ENCODE measurements around the gene ITPR3. TPM values are rescaled to one million over a fixed set of nuclear protein-coding genes. Genes with fewer than 3 reads are reported as not detected.

The ITPR3 gene
- total and polyA plus RNA-seq, 2 of the 13 experiments (the other 11 are each of a cell fraction or from before 2014, with no cell fraction given), result 3.8 to 21.4 TPM

DNA sequence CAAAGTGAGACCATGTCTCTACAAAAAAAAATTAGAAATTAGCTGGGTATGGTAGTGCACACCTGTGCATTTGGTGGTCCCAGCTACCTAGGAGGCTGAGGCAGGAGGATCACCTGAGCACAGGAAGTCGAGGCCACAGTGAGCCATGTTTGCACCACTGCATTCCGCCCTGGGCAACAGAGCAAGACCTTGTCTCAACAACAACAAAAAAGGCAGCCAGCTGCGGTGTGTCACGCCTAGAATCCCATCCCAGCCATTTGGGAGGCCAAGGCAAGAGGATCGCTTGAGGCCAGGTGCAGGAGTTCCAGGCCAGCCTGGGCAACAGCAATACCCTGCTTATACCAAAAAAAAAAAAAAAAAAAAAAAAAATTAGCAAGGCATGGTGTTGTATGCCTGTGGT, 39.9 kb upstream of the ITPR3 start:
- in situ Hi-C loops (cut with HindIII; ENCODE audit: extremely low pct_ligation_motif_present, low pct_unique_long_range_greater_than_20kb) (loop anchor here (5.0 kb wide), 1 partner anchor 181 kb away; no protein-coding TSS in a partner anchor), intact Hi-C loops (cut with micrococcal nuclease; ENCODE audit: unreplicated experiment) (no loop called here)

GRCh38 chr6:33583591-33584155, 37.4 kb upstream of the ITPR3 start:
- POLR2A ChIA-PET, result interaction anchor here (0.6 to 1.3 kb wide), 2 partner anchors 128 to 265 kb away, joined by 3 to 8 read pairs; partner anchors contain the start of gene UQCC2
- H3K27ac ChIP-seq (ENCODE audit: extremely low read length, insufficient read depth, low read length), result no peak overlapping the region
- intact Hi-C loops (cut with micrococcal nuclease; ENCODE audit: unreplicated experiment) (no loop called here), in situ Hi-C loops (cut with HindIII; ENCODE audit: extremely low pct_ligation_motif_present, low pct_unique_long_range_greater_than_20kb) (loop anchor here (5.0 kb wide), 1 partner anchor 179 kb away; no protein-coding TSS in a partner anchor)
- ATAC-seq, result peak; percentile 14; the same call in 1 of the 3 replicates
- no peak overlapping the region for H3K9ac ChIP-seq (ENCODE audit: insufficient read depth, low read depth, low read length)
- peak; percentile 40 for DNase-seq (ENCODE audit: low spot score)
- FAIRE-seq, result no peak
- no peaks in the 10 kb centered on the region for H3K9me3 ChIP-seq (ENCODE audit: low read length)
- no TSS peak for BruUV-seq (replicated peaks)
- CTCF ChIA-PET (ENCODE audit: low intra/inter-chr PET ratio, low total read pairs), result interaction anchor here (1.1 to 2.0 kb wide), 2 partner anchors 117 to 178 kb away, joined by 5 to 6 read pairs; no protein-coding TSS in a partner anchor
- H3K36me3 ChIP-seq (replicated peaks in 1 of 2; ENCODE audit: control insufficient read depth in 1 of 2, insufficient read depth in 2 of 2, low read length in 2 of 2), result no peaks in the 10 kb centered on the region
- WGBS (ENCODE audit: low lambda C conversion rate), result 18% methylated on average over 7 of the region's 8 CpGs
- H4K20me1 ChIP-seq (ENCODE audit: insufficient read depth, low read length), result no peaks in the 10 kb centered on the region
- no peak overlapping the region; a peak in 1 of 6 replicates for H3K4me3 ChIP-seq (replicated peaks in 1 of 3; ENCODE audit: insufficient read depth in 1 of 3, low read depth in 2 of 3, low read length in 3 of 3)
- H3K27me3 ChIP-seq (ENCODE audit: control insufficient read depth in 1 of 2, insufficient read depth in 2 of 2, low read length in 2 of 2), result 0 out of 5 replicates have a peak, but pooled peaks cover 0 to 3% of the 10 kb centered on the region in 2 experiments
- H3K4me2 ChIP-seq (ENCODE audit: low read depth, low read length), result peak overlapping the region; percentile 37; the same call in 1 of the 2 replicates
- peaks cover 45% of the 10 kb centered on the region for H3K4me1 ChIP-seq (ENCODE audit: insufficient read depth, low read length)
- H3K79me2 ChIP-seq (ENCODE audit: insufficient read depth, low read length), result peaks cover 5% of the 10 kb centered on the region
- H2AFZ ChIP-seq (ENCODE audit: low read length), result no peak overlapping the region
- no peak for TF ChIP-seq ZNF331 (CRISPR knock-in tag; IDR thresholded peaks at IDR 0.05)
- TF ChIP-seq ZNF782 (CRISPR knock-in tag; IDR thresholded peaks at IDR 0.05; ENCODE audit: borderline replicate concordance), result no peak
- TF ChIP-seq XRCC5 (optimal IDR thresholded peaks at IDR 0.05; ENCODE audit: low read length), result peak; percentile 81
- TF ChIP-seq ARNT (IDR thresholded peaks at IDR 0.05), result no peak
- no peak for TF ChIP-seq RELA (CRISPR knock-in tag; IDR thresholded peaks at IDR 0.05)
- TF ChIP-seq NAIF1 (CRISPR knock-in tag; IDR thresholded peaks at IDR 0.05; ENCODE audit: borderline replicate concordance), result no peak
- TF ChIP-seq THAP9 (CRISPR knock-in tag; IDR thresholded peaks at IDR 0.05; ENCODE audit: borderline replicate concordance), result no peak
- TF ChIP-seq ZNF7 (CRISPR knock-in tag; IDR thresholded peaks at IDR 0.05), result no peak
- TF ChIP-seq, protein P1, sequence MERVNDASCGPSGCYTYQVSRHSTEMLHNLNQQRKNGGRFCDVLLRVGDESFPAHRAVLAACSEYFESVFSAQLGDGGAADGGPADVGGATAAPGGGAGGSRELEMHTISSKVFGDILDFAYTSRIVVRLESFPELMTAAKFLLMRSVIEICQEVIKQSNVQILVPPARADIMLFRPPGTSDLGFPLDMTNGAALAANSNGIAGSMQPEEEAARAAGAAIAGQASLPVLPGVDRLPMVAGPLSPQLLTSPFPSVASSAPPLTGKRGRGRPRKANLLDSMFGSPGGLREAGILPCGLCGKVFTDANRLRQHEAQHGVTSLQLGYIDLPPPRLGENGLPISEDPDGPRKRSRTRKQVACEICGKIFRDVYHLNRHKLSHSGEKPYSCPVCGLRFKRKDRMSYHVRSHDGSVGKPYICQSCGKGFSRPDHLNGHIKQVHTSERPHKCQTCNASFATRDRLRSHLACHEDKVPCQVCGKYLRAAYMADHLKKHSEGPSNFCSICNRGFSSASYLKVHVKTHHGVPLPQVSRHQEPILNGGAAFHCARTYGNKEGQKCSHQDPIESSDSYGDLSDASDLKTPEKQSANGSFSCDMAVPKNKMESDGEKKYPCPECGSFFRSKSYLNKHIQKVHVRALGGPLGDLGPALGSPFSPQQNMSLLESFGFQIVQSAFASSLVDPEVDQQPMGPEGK (CRISPR knock-in tag; IDR thresholded peaks at IDR 0.05), result peak; percentile 58

More for the DNA sequence above, 39.9 kb upstream of the ITPR3 start:
- Histone ChIP-seq H3K27ac (ENCODE audit: extremely low read length, insufficient read depth, low read length) (no peak overlapping the region), H4K20me1 (ENCODE audit: insufficient read depth, low read length) (no peaks in the 10 kb centered on the region), H3K27me3 (ENCODE audit: control insufficient read depth in 1 of 2, insufficient read depth in 2 of 2, low read length in 2 of 2) (no peaks in the 10 kb centered on the region), H3K79me2 (ENCODE audit: insufficient read depth, low read length) (peaks cover 9% of the 10 kb centered on the region), H3K9ac (ENCODE audit: insufficient read depth, low read depth, low read length) (no peak overlapping the region), H2AFZ (ENCODE audit: low read length) (no peak overlapping the region), H3K36me3 (replicated peaks in 1 of 2; ENCODE audit: control insufficient read depth in 1 of 2, insufficient read depth in 2 of 2, low read length in 2 of 2) (peaks cover 4 to 10% of the 10 kb centered on the region in 2 experiments; a peak in 3 of 5 replicates), H3K4me3 (replicated peaks in 1 of 3; ENCODE audit: insufficient read depth in 1 of 3, low read depth in 2 of 3, low read length in 3 of 3) (no peak overlapping the region), H3K4me2 (ENCODE audit: low read depth, low read length) (no peak overlapping the region), H3K4me1 (ENCODE audit: insufficient read depth, low read length) (peaks cover 45% of the 10 kb centered on the region), H3K9me3 (ENCODE audit: low read length) (no peaks in the 10 kb centered on the region)
- 96% methylated on average over 4 of the region's 5 CpGs for WGBS (ENCODE audit: low lambda C conversion rate)
- POLR2A ChIA-PET, result interaction anchor here (1.6 kb wide), 1 partner anchor 181 kb away, joined by 3 read pairs; no protein-coding TSS in a partner anchor
- no TSS peak for BruUV-seq (replicated peaks)
- ATAC-seq (no peak), FAIRE-seq (no peak), DNase-seq (ENCODE audit: low spot score) (no peak)
- TF ChIP-seq KLF11 (CRISPR knock-in tag; IDR thresholded peaks at IDR 0.05), result no peak
- no peak for TF ChIP-seq BRD4 (CRISPR knock-in tag; IDR thresholded peaks at IDR 0.05)
- no peak for TF ChIP-seq ZNF619 (CRISPR knock-in tag; IDR thresholded peaks at IDR 0.05)
- no peak for TF ChIP-seq U2AF2 (IDR thresholded peaks at IDR 0.05; ENCODE audit: low read depth, low read length)
- no peak for TF ChIP-seq NR2F2 (IDR thresholded peaks at IDR 0.05; ENCODE audit: borderline replicate concordance, low read depth)
- no peak for TF ChIP-seq RARA (CRISPR knock-in tag; IDR thresholded peaks at IDR 0.05)
- no peak for TF ChIP-seq ARID2 (CRISPR knock-in tag; IDR thresholded peaks at IDR 0.05; ENCODE audit: borderline replicate concordance)
- no peak for TF ChIP-seq AGO2 (optimal IDR thresholded peaks at IDR 0.05; ENCODE audit: low read depth, low read length)
- TF ChIP-seq, protein P2, sequence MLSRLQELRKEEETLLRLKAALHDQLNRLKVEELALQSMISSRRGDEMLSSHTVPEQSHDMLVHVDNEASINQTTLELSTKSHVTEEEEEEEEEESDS (CRISPR knock-in tag; IDR thresholded peaks at IDR 0.05; ENCODE audit: borderline replicate concordance), result no peak
- TF ChIP-seq ZNF562 (CRISPR knock-in tag; IDR thresholded peaks at IDR 0.05; ENCODE audit: borderline replicate concordance), result no peak
- TF ChIP-seq HIVEP1 (CRISPR knock-in tag; IDR thresholded peaks at IDR 0.05), result no peak
- CTCF ChIA-PET (ENCODE audit: low intra/inter-chr PET ratio, low total read pairs), result no interaction called here

Data from HepG2 (cell line).